Activated CD8-positive, alpha-beta memory T cell treated with anti-CD3 and anti-CD28 coated beads, Interleukin-2, amount 50 U/mL, for 48 hours (primary cell): ENCODE measurements around the gene GRID2.

Experiments
- DNase-seq: peaks from one replicate; pipeline ENCODE4 v3.0.0-alpha.2; 2020

GRID2 gene

DNA sequence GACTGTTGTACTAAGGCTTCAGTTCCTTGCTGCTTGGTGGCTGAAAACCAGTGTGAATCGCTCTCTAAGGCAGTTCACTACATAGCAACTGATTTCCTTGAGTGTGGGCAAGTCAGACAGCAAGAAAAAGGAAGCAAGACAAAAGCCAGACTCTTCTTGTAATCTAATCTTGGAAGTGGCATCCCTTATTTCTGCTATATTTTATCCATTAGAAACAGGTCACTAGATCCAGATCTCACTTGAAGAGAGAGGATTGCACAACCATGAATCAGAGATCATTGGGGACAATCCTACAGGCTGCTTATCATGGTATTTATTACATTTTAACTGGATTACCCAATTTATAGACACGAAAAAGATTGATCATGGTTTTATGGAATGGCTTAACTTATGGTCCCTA, 684.5 kb downstream of the GRID2 start:
- DNase-seq, result no peak

GRCh38 chr4:92992758-92993157, 689.0 kb downstream of the GRID2 start:
- DNase-seq, result no peak

DNA sequence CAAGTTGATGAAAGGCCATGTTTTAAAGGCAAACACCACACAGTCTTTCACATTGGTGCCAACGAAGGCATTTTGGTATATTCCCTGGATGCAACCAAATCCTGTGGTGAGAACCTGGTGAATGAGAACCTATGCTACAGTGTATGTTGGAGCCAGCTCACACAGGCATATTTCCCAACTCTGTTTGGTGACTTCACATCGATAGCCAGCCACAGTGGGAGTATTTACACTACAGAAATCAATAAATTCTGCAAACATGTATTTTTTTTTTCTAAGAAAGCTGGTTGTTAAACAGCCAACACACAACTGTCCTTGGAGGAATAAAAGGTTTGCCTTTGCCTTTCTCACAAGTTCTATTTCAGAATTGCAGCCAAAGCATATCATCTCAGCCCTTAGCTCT, 691.0 kb downstream of the GRID2 start:
- no peak for DNase-seq

DNA sequence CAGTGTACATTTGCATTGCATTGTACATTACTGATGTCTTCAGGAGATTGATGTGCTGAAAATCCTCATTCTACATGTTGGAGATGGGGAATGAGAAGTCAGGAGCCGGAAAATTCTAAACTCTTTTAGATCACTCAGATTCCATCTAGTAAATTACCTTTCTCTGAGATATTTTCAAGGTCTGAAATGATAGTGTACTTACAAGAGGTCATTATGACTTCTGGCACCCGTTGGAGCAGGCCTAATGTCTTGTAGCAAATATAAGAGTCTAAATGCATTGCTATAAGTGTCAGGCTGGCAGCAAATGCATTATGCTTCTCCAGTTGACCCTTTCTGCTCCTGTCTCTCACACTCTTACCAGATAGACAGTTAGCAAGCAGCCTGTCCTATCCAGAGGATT, 692.8 kb downstream of the GRID2 start:
- DNase-seq, result no peak

DNA sequence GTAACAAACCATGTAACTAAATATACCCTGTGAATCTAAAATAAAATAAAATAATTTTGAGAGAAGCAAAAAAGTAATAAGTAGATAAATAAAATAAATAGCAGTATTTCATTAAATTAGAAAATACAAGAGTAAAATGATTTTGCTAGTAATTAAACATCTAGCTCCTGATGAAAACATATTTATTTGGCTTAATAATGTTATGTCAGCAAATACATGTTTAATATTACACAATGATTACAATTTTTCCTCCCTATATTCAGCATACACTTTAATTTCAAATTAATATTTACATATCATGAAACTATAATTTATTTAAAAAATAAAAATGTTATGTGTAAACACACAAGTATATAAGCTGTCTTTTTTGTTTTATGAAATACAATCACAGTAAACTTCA, 697.1 kb downstream of the GRID2 start:
- DNase-seq, result no peak

- no peak for DNase-seq
These were observed 698.5 kb downstream of the GRID2 start for GRCh38 chr4:93002240-93002639.

GRCh38 chr4:93016350-93016749, 712.6 kb downstream of the GRID2 start:
- DNase-seq, result no peak

GRCh38 chr4:93018243-93018642, 714.5 kb downstream of the GRID2 start:
- no peak for DNase-seq

DNA sequence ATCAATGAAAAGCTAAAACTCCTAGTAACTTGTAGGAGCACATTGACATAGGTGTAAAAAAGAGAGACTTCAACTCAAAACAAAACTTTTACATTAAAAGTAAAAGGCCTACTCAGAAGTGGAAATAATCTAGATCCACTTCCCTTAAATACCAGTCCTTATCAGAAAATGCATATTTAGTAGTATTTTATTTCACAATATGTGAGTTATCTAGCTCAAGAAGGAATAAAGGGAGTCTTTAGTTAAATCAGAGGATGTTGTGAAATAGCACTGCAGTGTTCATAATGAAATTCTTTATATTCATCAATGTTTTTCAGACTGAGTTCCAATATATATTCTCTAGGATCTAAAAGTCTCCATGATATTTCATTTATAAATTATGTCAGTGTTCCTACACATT, 715.0 kb downstream of the GRID2 start:
- DNase-seq, result no peak

- DNase-seq, result no peak
These were observed 726.0 kb downstream of the GRID2 start for GRCh38 chr4:93029769-93030168.

DNA sequence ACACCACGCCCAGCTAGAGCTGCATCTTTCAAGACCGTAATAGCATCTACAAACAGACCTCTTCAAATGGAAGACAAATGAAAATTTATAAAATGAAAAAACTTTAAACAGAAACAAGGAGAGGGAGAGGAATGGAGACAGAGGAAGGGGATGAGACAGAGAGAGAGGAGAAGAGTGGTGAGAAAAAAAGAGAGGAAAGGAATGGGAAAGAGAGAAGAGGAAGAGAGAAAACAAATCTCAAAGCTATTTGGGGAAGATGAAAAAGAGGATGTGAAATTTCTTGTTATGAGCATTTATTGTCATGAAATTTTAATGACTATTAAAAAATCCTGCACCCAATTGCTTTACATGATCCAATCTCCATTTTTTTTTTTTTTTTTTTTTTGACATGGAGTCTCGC, 726.9 kb downstream of the GRID2 start:
- DNase-seq, result no peak

DNA sequence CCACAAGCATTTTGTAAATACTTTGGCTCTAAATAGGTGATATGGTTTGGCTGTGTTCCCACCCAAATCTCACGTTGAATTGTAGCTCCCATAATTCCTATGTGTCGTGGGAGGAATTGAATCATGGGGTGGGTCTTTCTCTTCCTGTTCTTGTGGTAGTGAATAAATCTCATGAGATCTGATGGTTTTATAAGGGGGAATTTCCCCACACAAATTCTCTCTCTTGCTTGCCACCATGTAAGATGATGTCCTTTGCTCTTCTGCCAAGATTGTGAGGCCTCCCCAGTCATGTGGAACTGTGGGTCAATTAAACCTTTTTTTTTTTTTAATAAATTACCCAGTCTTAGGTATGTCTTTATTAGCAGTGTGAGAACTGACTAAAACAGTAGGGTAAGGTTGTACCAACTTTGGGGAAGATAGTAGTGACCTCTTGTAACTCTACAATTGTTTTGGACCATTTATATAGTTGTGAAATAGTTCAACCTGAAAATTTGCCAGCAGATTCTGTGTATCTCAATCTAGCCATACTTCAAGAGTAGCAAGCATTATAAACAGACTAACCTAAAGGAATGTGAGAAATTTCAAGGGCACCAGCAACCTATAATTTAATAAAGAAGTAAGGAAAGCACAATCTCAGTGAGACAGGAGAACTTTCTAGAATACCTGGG, 727.8 kb downstream of the GRID2 start:
- no peak for DNase-seq

DNA sequence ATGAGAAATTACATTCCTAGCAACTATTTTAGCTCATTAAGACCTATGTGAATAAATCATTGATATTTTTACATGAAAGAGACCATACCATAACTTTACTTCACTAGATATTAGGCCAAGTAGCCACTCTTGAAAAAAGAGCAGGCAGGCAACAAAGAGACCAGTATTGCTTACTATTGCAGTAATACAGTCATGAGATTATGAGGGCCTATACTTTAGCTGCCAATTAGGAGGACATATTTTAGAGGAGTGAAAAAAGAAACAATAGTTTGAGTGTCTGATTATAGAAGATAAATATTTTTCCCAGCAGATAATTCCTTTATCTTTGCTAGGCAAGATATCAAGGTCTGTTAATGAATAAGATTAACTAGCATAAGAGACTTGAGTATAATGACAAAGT, 739.0 kb downstream of the GRID2 start:
- no peak for DNase-seq

- no peak for DNase-seq
These were observed 749.4 kb downstream of the GRID2 start for GRCh38 chr4:93053140-93053539.

- no peak for DNase-seq
These were observed 758.1 kb downstream of the GRID2 start for GRCh38 chr4:93061826-93062225.

- no peak for DNase-seq
These were observed 759.6 kb downstream of the GRID2 start for GRCh38 chr4:93063325-93063724.

- no peak for DNase-seq
These were observed 762.0 kb downstream of the GRID2 start for GRCh38 chr4:93065790-93066189.

GRCh38 chr4:93066749-93067148, 763.0 kb downstream of the GRID2 start:
- DNase-seq, result no peak

DNA sequence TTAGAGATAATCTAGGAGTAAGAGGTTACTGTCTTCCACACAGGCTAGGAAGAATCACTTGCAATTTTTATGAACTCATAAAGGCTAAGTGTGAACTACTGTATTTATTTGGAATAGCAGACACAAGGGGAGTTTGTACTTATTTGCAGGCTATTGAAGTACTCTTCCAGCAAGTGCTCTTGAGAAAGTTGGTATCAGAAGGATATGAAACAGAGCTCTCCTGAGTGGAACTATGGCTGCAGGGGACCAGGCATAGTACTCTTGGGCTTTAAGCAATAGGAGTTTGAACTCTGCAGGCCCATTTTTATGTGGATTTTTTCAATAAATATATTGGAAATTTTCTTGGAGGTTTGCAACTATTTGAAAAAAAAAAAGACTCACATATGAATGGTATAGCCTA, 768.5 kb downstream of the GRID2 start:
- DNase-seq, result no peak

- no peak for DNase-seq
These were observed 776.5 kb downstream of the GRID2 start for GRCh38 chr4:93080316-93080715.

DNA sequence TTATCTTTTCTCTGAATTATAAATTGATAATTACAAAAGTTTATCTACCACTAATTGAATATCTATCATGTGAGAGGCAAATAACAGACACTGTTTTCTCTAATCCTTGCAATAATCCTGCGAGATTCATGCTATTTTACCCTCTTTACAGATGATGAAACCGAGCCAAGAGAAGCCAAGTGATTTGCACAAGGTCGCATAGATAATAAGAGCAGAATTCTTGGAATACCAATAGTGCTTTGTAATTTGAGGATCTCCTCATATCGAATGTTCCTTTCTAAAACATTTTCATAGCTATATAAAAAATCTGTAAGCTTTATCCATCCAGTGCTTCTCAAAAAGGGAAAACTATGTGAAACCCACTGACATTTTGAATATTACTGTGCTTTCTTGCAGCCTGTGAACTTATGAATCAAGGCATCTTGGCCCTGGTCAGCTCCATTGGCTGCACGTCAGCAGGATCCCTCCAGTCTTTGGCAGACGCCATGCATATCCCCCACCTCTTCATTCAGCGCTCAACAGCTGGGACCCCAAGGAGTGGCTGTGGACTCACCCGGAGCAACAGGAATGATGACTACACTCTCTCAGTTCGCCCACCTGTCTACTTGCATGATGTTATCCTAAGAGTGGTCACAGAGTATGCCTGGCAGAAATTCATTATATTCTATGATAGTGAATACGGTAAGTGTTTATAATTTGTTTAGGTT, 781.0 kb downstream of the GRID2 start:
- no peak for DNase-seq

DNA sequence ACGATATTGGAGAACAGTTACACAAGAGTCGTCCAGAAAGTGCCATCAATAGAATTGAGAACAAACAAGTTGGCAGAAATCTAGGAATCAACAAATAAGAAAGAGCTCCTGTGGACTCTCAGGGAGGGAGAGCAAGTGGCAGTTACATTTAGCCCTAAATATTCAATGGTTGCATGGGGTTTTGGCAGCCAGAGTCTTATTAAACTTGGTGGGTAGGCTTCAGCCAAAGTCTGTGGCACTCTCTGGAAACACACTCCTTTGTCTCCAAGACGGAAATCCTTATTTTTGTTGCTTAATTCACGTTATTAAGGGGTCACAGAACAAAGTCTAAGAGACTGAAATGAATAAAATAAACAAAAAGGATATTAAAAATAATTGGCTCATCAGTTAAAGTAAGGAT, 782.6 kb downstream of the GRID2 start:
- DNase-seq, result no peak

- DNase-seq, result no peak
These were observed 789.0 kb downstream of the GRID2 start for GRCh38 chr4:93092765-93093164.

DNA sequence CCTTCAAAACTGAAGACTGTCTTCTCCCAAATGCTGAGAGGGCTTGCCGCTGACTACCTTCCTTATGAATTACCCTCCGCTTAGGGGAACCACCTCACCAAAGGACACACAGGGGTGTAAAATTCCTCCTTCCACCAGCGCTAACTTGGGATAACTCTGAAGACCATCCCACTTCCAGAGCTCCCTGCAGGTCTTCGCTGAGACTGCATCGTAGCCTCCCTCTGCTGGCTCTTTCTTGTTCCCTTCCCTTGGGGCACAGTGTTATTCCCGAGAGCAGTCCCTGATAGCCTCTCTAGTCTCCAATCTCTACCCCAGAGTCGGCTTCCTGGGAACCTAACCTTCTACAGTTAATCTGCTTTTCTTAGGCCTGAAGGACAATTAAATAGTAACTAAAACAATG, 799.3 kb downstream of the GRID2 start:
- no peak for DNase-seq

DNA sequence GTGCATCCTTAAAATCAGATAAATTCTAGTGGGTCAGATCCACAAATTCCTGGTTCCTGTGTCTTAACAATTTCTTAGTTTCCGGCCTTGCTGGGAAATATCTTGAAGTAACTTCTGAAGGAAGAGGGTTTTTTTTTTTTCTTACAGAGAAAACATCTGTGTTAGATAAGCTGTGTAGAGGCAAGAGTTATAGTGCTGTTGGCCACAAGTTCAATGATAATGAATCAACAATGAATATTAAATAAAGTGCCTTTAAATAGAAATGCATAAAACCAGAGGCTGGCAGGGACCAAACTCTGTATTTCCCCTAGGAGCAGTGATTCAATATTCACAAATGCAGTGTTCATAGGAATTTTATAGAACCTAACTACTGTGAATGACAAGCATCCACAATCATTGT, 812.9 kb downstream of the GRID2 start:
- no peak for DNase-seq
